Stimulated activated CD4-positive, alpha-beta T cell treated with anti-CD3 and anti-CD28 coated beads, Interleukin-4, amount 100 ng/mL, for 24 hours (primary cell): Measurements from ENCODE around the gene NCCRP1.

ENCODE experiments used
- DNase-seq: peaks from one replicate; pipeline ENCODE4 v3.0.0-alpha.2; 2020

Gene NCCRP1

GRCh38 chr19:39248806-39249205 lies 52.0 kb downstream of the NCCRP1 start, which contains the start of gene IFNL4:
Gene IFNL4 (minus strand): TSS chr19:39248856.
- no peak for DNase-seq

- DNase-seq, result no peak
Observed at GRCh38 chr19:39251081-39251480, 54.3 kb downstream of the NCCRP1 start.
